Measurements from ENCODE around the gene NPY2R.

Gene NPY2R

DNA sequence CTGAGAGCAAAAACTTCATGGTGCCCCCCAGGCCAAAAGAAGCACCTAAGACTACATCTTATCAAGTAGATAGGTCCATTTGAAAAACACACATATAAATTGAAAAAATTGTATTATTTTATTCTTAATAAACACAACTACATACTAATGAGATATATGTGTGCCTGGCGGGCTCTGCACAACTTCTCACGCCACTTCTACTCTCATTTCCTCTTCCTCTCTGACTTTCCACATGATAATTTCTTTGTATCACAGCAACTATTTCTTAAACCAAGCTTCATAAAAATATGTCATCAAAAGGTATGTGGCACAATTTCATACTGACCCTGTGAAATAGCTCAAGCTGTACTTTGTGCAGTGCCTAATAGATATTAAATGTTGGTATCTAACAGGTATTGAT lies 10.7 kb upstream of the NPY2R start:
- Histone ChIP-seq H4K20me1 (no peaks in the 10 kb centered on the region), H3K4me1 (no peaks in the 10 kb centered on the region), H3K9ac (no peak overlapping the region), H3K27me3 (no peaks in the 10 kb centered on the region), H3K36me3 (no peaks in the 10 kb centered on the region), H3K9me3 (replicated peaks in 1 of 11) (no peaks in the 10 kb centered on the region), H3K4me3 (no peak overlapping the region), H3K4me2 (no peak overlapping the region), H3K27ac (no peak overlapping the region)
- TF ChIP-seq Cebpa-rat (IDR thresholded peaks at IDR 0.05), result no peak

DNA sequence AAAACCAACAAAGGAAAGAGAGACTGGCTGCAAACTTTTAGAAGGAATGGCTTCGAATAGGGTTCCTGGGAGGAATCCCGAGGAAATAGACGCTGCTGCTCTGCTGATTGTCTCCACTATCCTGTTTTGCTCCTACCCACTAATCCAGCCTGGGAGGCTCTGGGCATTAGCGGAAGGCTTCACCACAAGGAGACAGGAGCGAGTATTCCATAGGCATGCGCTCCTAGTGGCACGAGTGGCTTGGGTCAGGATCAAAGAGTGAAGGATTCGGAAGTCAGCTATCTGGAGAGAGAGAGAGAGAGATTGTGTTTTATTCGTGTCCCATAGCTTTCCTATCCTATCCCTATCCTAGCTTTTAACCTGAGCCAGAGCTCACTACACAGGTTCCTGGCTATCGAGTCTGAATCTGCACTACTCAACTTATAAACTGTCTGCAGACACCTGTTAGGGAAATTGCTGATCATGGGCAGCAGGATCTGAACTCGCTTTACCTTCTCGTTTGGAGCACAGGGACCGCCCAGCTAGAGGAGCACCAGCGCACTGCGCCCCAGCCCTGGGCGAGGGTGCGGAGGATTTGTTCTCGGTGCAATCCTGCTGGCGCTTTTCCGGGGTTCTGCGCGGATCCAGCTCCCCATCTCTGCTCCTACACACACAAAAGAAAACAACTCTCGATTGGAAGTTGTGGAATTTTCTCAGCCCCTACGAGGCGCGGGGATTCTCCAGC lies 740 bp upstream of the NPY2R start:
- H3K27me3 ChIP-seq, result no peaks in the 10 kb centered on the region
- no peaks in the 10 kb centered on the region for H4K20me1 ChIP-seq
- no peaks in the 10 kb centered on the region for H3K4me1 ChIP-seq
- no peak overlapping the region for H3K4me2 ChIP-seq
- no peak overlapping the region for H3K9ac ChIP-seq
- H3K9me3 ChIP-seq (replicated peaks in 1 of 11), result peaks cover 0 to 16% (median 13%) of the 10 kb centered on the region in 11 experiments; a peak in 16 of 22 replicates
- no peak overlapping the region for H3K4me3 ChIP-seq
- no peaks in the 10 kb centered on the region for H3K36me3 ChIP-seq
- H3K27ac ChIP-seq, result no peak overlapping the region
- no peak for TF ChIP-seq Cebpa-rat (IDR thresholded peaks at IDR 0.05)

DNA sequence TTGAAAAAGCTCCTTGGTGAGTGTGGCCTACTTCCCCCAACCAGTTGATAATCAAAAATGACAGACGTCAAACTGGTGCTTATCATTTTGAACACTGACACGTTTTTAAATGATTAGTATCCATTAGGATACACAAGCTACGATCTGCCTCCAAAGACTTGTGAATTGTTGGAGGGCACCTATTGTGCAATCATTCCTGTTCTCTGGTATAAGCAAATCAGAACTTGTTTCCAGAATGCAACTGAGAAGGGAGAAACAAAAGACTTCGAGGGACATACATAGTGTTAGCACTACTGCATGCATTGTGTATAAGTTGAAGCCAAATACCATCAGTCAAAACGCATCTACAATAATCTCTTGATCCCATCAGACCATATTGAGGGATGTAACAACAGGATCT lies 11.6 kb downstream of the NPY2R start:
- peak in 3 of 11 experiments; percentile 15 to 50 (median 38); a peak in 2 of 22 replicates for TF ChIP-seq Cebpa-rat (IDR thresholded peaks at IDR 0.05)

DNA sequence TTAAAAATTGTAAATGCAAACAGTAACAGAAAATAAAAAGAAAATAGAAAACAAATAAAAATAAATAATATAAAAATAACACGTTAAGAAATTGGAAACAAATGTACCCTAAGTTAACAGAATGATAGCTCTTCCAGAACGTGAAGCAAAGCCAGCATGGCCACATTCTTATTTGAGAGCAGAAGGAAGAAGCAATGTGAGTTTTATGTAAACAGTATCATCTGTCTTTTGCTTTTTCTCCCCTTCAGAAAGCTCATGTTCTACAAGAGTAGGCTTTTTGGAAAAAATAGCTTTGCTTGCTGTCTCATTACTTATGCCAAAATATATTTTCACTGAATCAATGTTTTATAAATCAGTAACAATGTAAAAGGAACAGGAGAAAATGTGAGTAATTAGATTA lies 18.7 kb downstream of the NPY2R start:
- Histone ChIP-seq H3K4me2 (no peak overlapping the region), H3K27me3 (no peaks in the 10 kb centered on the region), H3K9ac (no peak overlapping the region), H3K36me3 (no peaks in the 10 kb centered on the region), H3K4me3 (no peak overlapping the region), H4K20me1 (no peaks in the 10 kb centered on the region), H3K4me1 (no peaks in the 10 kb centered on the region), H3K27ac (no peak overlapping the region), H3K9me3 (replicated peaks in 1 of 11) (no peaks in the 10 kb centered on the region)
- no peak for TF ChIP-seq Cebpa-rat (IDR thresholded peaks at IDR 0.05)

More for the DNA sequence above, 11.6 kb downstream of the NPY2R start:
- Histone ChIP-seq H3K4me1 (no peaks in the 10 kb centered on the region), H3K4me2 (no peak overlapping the region), H4K20me1 (no peaks in the 10 kb centered on the region), H3K4me3 (no peak overlapping the region), H3K36me3 (no peaks in the 10 kb centered on the region), H3K27ac (no peak overlapping the region), H3K27me3 (no peaks in the 10 kb centered on the region), H3K9ac (no peak overlapping the region), H3K9me3 (replicated peaks in 1 of 11) (no peaks in the 10 kb centered on the region)

DNA sequence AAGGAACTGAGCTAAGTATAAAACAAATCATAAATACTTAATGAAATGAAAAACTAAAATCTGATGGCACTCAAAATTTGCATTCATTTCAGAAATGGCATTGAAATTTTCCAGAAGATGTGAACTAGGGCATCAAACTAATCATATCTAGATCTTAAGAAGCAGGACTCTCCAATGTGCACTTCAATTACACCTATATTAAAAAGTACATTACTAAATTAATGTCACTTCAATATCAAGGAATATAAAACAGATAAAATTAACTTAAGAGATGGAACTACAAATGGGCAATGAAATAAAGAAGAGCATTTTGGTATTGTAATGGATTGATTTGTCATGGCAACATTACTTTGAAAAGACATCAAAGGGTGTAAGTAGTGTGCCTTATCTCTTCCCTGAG lies 20.3 kb downstream of the NPY2R start:
- no peak for TF ChIP-seq Cebpa-rat (IDR thresholded peaks at IDR 0.05)
- H3K36me3 ChIP-seq, result no peaks in the 10 kb centered on the region

DNA sequence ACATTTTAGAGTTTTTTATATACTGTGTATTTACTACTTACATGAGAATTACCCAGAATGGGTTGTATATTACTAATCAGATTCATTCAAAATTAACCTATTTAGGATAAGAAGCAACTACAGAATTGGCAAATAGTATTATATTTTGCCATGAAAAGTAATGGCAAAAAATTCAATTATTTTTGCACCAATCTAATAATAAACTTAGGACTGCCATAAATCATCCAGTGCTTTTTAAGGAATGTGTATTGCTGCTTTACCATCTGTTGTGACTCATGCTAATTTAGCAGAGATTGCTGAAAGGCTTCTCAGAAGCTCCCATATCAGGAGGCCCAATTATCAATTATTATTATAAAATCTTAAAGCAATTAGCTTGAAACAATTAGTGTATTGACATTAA lies 24.0 kb downstream of the NPY2R start:
- H3K36me3 ChIP-seq, result no peaks in the 10 kb centered on the region
- H3K27me3 ChIP-seq, result no peaks in the 10 kb centered on the region
- no peak overlapping the region for H3K4me2 ChIP-seq
- H3K27ac ChIP-seq, result no peak overlapping the region
- TF ChIP-seq Cebpa-rat (IDR thresholded peaks at IDR 0.05), result no peak
- H3K4me3 ChIP-seq, result no peak overlapping the region
- no peak overlapping the region for H3K9ac ChIP-seq
- H3K4me1 ChIP-seq, result no peaks in the 10 kb centered on the region
- peaks cover 0 to 7% (median 6%) of the 10 kb centered on the region in 11 experiments; a peak in 7 of 22 replicates for H3K9me3 ChIP-seq (replicated peaks in 1 of 11)
- H4K20me1 ChIP-seq, result no peaks in the 10 kb centered on the region

More for the DNA sequence above, 20.3 kb downstream of the NPY2R start:
- H3K27ac ChIP-seq, result no peak overlapping the region
- no peaks in the 10 kb centered on the region for H3K27me3 ChIP-seq
- no peak overlapping the region for H3K4me3 ChIP-seq
- H4K20me1 ChIP-seq, result no peaks in the 10 kb centered on the region
- no peaks in the 10 kb centered on the region for H3K9me3 ChIP-seq (replicated peaks in 1 of 11)
- no peak overlapping the region for H3K4me2 ChIP-seq
- no peaks in the 10 kb centered on the region for H3K4me1 ChIP-seq
- no peak overlapping the region for H3K9ac ChIP-seq

DNA sequence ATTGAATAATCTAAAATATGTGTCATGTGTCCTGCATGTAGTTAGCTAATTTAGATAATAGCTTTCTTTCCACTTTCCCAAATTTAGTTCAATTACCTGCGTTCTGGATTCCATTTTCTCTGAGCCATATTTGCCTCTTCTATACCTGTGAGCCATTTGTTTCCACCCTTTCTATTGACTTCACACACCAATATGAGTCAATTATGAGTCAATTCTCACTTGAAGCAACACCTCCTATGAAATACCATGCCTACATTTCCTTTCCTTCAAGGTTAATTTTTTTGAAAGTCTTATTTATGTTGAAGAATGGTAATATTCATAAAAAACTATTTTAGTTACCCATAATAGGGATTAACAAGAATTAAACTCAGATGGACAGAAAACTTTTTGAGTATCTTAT lies 25.8 kb downstream of the NPY2R start:
- TF ChIP-seq Cebpa-rat (IDR thresholded peaks at IDR 0.05), result no peak
- H3K27me3 ChIP-seq, result no peaks in the 10 kb centered on the region
- H4K20me1 ChIP-seq, result no peaks in the 10 kb centered on the region
- no peak overlapping the region for H3K4me3 ChIP-seq
- no peak overlapping the region for H3K27ac ChIP-seq
- no peak overlapping the region for H3K9ac ChIP-seq
- no peaks in the 10 kb centered on the region for H3K36me3 ChIP-seq
- no peak overlapping the region for H3K4me2 ChIP-seq
- no peaks in the 10 kb centered on the region for H3K4me1 ChIP-seq
- H3K9me3 ChIP-seq (replicated peaks in 1 of 11), result peaks cover 0 to 7% (median 6%) of the 10 kb centered on the region in 11 experiments; a peak in 7 of 22 replicates

DNA sequence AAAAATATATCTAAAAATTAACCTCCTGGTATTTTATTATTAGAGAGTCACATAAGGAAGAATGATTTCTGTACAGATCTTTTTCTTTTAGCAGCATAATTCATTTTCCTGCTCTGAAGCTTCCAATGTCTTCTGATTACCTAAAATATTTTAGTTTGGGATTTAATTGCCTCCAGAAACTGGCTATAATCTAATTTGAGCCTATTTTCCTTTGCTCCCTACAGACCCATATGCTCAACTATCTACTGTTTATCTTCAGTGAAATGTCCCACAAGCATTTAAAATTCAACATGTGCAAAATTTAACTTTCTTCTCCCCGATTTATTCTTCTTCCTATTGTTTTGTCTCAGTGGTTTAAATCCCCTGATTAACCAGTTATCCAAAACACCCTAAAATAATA lies 29.1 kb downstream of the NPY2R start:
- TF ChIP-seq Cebpa-rat (IDR thresholded peaks at IDR 0.05), result no peak
- H3K4me2 ChIP-seq, result no peak overlapping the region
- peaks cover 0 to 7% (median 6%) of the 10 kb centered on the region in 11 experiments; a peak in 7 of 22 replicates for H3K9me3 ChIP-seq (replicated peaks in 1 of 11)
- H3K4me3 ChIP-seq, result no peak overlapping the region
- no peaks in the 10 kb centered on the region for H3K36me3 ChIP-seq
- no peaks in the 10 kb centered on the region for H3K4me1 ChIP-seq
- H3K27ac ChIP-seq, result no peak overlapping the region
- H4K20me1 ChIP-seq, result no peaks in the 10 kb centered on the region
- H3K27me3 ChIP-seq, result no peaks in the 10 kb centered on the region
- H3K9ac ChIP-seq, result no peak overlapping the region

DNA sequence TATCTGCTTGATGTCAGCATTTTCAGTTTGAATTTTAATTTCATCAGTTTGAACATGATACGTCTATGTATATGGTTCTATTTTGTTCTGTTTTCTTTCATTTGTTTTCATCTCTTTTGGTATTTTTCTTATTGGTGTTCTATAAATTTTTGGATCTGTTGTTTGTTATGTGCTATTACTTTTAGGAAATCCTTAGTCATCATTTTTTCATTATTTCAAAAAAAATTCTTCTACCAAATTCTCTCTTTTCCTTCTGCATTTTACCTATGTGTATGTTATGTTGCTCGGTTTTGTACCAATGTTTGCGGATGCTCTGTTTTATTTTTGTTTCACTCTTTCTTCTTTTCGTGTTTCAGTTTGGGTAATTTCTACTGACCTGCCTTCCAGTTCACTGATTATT lies 32.8 kb downstream of the NPY2R start:
- Histone ChIP-seq H3K4me2 (no peak overlapping the region), H3K9me3 (replicated peaks in 1 of 11) (peaks cover 0 to 7% (median 6%) of the 10 kb centered on the region in 11 experiments; a peak in 7 of 22 replicates), H3K4me3 (no peak overlapping the region), H3K36me3 (no peaks in the 10 kb centered on the region), H4K20me1 (no peaks in the 10 kb centered on the region), H3K4me1 (no peaks in the 10 kb centered on the region), H3K27ac (no peak overlapping the region), H3K9ac (no peak overlapping the region), H3K27me3 (no peaks in the 10 kb centered on the region)
- no peak for TF ChIP-seq Cebpa-rat (IDR thresholded peaks at IDR 0.05)

DNA sequence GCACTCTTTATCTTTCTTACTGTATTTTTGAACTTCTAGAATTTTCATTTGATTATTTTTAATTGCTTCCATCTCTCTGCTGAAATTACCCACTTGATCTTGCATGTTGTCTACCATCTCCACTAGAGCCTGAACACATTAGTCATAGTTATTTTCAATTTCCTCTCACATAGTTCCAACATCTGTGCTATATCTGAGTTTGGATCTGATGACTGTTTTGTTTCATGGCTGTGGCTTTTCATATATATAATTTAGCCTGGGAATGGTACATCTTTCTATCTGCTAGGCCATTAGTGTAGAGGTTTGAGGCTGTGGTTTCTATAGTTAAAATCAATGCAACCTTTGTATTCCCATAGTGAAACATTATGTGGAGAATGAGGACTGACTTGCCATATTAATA lies 33.2 kb downstream of the NPY2R start:
- Histone ChIP-seq H3K4me1 (no peaks in the 10 kb centered on the region), H3K9ac (no peak overlapping the region), H3K4me2 (no peak overlapping the region), H4K20me1 (no peaks in the 10 kb centered on the region), H3K9me3 (replicated peaks in 1 of 11) (peaks cover 0 to 5% (median 5%) of the 10 kb centered on the region in 11 experiments; a peak in 7 of 22 replicates), H3K27ac (no peak overlapping the region), H3K27me3 (no peaks in the 10 kb centered on the region), H3K4me3 (no peak overlapping the region), H3K36me3 (no peaks in the 10 kb centered on the region)
- TF ChIP-seq Cebpa-rat (IDR thresholded peaks at IDR 0.05), result no peak
